ENCODE data around the gene INTS15. TPM values are rescaled to one million over a fixed set of nuclear protein-coding genes. Genes with fewer than 3 reads are reported as not detected.

The INTS15 gene
- total RNA-seq, 1 donor from 2014 or later, result 18.6 TPM

DNA sequence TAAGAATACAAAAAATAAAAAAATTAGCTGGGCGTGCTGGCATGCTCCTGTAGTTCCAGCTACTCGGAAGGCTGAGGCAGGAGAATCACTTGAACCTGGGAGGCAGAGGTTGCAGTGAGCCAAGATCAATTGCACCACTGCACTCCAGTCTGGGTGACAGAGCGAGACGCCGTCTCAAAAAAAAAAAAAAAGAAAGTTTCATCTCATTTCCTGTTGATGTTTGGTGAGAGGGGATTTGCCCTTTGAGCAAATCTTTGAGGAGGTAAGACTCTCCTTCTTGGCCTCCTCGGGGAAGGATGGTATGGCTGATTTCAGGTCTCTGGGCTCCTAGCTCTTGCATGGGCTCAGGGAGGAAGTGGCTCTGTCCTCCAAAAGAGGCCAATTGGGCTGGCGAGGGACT is 35.0 kb upstream of the INTS15 start:
- H3K9ac ChIP-seq (ENCODE audit: low read length), result no peak overlapping the region
- no peaks in the 10 kb centered on the region for H3K4me1 ChIP-seq (ENCODE audit: insufficient read depth, low read length)
- TF ChIP-seq CTCF (IDR thresholded peaks at IDR 0.05; ENCODE audit: insufficient read depth, low read depth, low read length) (no peak), EZH2 (IDR thresholded peaks at IDR 0.05; ENCODE audit: insufficient read depth, low read length) (no peak)
- no peak overlapping the region for H2AFZ ChIP-seq (ENCODE audit: low read depth, low read length)
- FAIRE-seq, result no peak
- no peak overlapping the region for H3K4me2 ChIP-seq (ENCODE audit: low read length)
- no peak overlapping the region for H3K4me3 Mint-ChIP-seq (ENCODE audit: unreplicated experiment)
- no peak overlapping the region for H3K27ac Mint-ChIP-seq (ENCODE audit: unreplicated experiment)
- H4K20me1 ChIP-seq (ENCODE audit: insufficient read depth, low read length), result no peaks in the 10 kb centered on the region
- H3K9me3 Mint-ChIP-seq (ENCODE audit: unreplicated experiment), result no peaks in the 10 kb centered on the region
- no peak overlapping the region for H3K27ac ChIP-seq (ENCODE audit: low read depth, low read length)
- H3K36me3 Mint-ChIP-seq (ENCODE audit: low read depth, unreplicated experiment), result no peaks in the 10 kb centered on the region
- no peaks in the 10 kb centered on the region for H3K27me3 ChIP-seq (ENCODE audit: insufficient read depth, low read length)
- H3K4me3 ChIP-seq (ENCODE audit: insufficient read depth, low read depth, low read length), result no peak overlapping the region
- no peaks in the 10 kb centered on the region for H3K4me1 Mint-ChIP-seq (ENCODE audit: low read depth, unreplicated experiment)
- peaks cover 20% of the 10 kb centered on the region for H3K27me3 Mint-ChIP-seq (ENCODE audit: low read depth, unreplicated experiment)
- no peaks in the 10 kb centered on the region for H3K36me3 ChIP-seq (ENCODE audit: insufficient read depth, low read length)
- no peak for DNase-seq (ENCODE audit: low read depth)
- no peaks in the 10 kb centered on the region for H3K9me3 ChIP-seq (ENCODE audit: insufficient read depth, low read depth, low read length)
- no peaks in the 10 kb centered on the region for H3K79me2 ChIP-seq (ENCODE audit: insufficient read depth, low read length)

DNA sequence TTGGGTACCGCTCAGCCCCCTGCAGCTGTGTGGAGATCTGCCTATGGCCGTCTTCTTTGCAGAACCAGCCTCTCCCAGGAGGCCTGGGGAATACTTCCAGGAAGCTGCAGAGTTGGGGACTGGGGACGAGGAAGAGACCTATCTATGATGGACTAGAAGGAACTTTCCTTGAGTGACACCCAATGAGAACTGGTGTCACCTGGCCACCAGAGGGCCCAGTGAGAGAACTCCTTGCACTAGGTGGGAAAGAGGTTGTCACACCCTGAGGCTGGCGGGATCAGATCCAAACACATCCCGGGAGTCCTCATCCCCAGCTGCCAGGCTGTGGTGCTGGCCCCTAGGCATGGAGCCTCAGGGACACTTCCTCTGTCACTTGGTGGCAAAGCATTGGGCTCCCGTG is 33.6 kb upstream of the INTS15 start:
- Mint-ChIP-seq H3K9me3 (ENCODE audit: unreplicated experiment) (no peaks in the 10 kb centered on the region), H3K4me3 (ENCODE audit: unreplicated experiment) (no peak overlapping the region), H3K36me3 (ENCODE audit: low read depth, unreplicated experiment) (no peaks in the 10 kb centered on the region), H3K27ac (ENCODE audit: unreplicated experiment) (no peak overlapping the region), H3K4me1 (ENCODE audit: low read depth, unreplicated experiment) (no peaks in the 10 kb centered on the region), H3K27me3 (ENCODE audit: low read depth, unreplicated experiment) (peaks cover 21% of the 10 kb centered on the region)
- Histone ChIP-seq H3K27me3 (ENCODE audit: insufficient read depth, low read length) (no peaks in the 10 kb centered on the region), H4K20me1 (ENCODE audit: insufficient read depth, low read length) (no peaks in the 10 kb centered on the region), H3K9me3 (ENCODE audit: insufficient read depth, low read depth, low read length) (no peaks in the 10 kb centered on the region), H2AFZ (ENCODE audit: low read depth, low read length) (no peak overlapping the region), H3K4me2 (ENCODE audit: low read length) (no peak overlapping the region), H3K4me3 (ENCODE audit: insufficient read depth, low read depth, low read length) (no peak overlapping the region), H3K79me2 (ENCODE audit: insufficient read depth, low read length) (no peaks in the 10 kb centered on the region), H3K9ac (ENCODE audit: low read length) (no peak overlapping the region), H3K27ac (ENCODE audit: low read depth, low read length) (no peak overlapping the region), H3K4me1 (ENCODE audit: insufficient read depth, low read length) (no peaks in the 10 kb centered on the region), H3K36me3 (ENCODE audit: insufficient read depth, low read length) (no peaks in the 10 kb centered on the region)
- TF ChIP-seq CTCF (IDR thresholded peaks at IDR 0.05; ENCODE audit: insufficient read depth, low read depth, low read length), result no peak
- no peak for TF ChIP-seq EZH2 (IDR thresholded peaks at IDR 0.05; ENCODE audit: insufficient read depth, low read length)
- FAIRE-seq (no peak), DNase-seq (ENCODE audit: low read depth) (no peak)

DNA sequence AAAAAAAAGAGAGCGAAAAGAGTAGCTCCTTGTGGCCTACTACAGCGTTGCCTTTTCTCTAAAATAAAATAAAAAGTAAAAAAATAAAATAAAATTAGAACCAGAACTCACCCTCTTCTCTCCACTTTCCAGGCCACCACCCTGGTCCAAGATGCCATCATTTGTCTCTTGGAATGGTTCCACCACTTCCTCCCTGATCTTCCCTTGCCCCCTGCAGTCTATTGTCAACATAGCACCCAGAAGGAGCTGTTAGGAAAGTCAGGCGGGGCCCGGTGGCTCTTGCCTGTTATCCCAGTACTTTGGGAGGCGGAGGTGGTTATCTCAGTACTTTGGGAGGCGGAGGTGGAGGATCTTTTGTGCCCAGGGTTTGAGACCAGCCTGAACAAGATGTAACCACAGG is 31.0 kb upstream of the INTS15 start:
- DNase-seq (ENCODE audit: low read depth), result no peak
- Histone ChIP-seq H4K20me1 (ENCODE audit: insufficient read depth, low read length) (no peaks in the 10 kb centered on the region), H3K79me2 (ENCODE audit: insufficient read depth, low read length) (no peaks in the 10 kb centered on the region), H3K27me3 (ENCODE audit: insufficient read depth, low read length) (no peaks in the 10 kb centered on the region), H3K27ac (ENCODE audit: low read depth, low read length) (no peak overlapping the region), H3K36me3 (ENCODE audit: insufficient read depth, low read length) (no peaks in the 10 kb centered on the region), H3K4me1 (ENCODE audit: insufficient read depth, low read length) (no peaks in the 10 kb centered on the region), H3K9me3 (ENCODE audit: insufficient read depth, low read depth, low read length) (no peaks in the 10 kb centered on the region), H3K9ac (ENCODE audit: low read length) (no peak overlapping the region), H3K4me2 (ENCODE audit: low read length) (no peak overlapping the region), H3K4me3 (ENCODE audit: insufficient read depth, low read depth, low read length) (no peak overlapping the region), H2AFZ (ENCODE audit: low read depth, low read length) (no peak overlapping the region)
- TF ChIP-seq CTCF (IDR thresholded peaks at IDR 0.05; ENCODE audit: insufficient read depth, low read depth, low read length) (no peak), EZH2 (IDR thresholded peaks at IDR 0.05; ENCODE audit: insufficient read depth, low read length) (no peak)
- Mint-ChIP-seq H3K36me3 (ENCODE audit: low read depth, unreplicated experiment) (no peaks in the 10 kb centered on the region), H3K27me3 (ENCODE audit: low read depth, unreplicated experiment) (peaks cover 21% of the 10 kb centered on the region), H3K27ac (ENCODE audit: unreplicated experiment) (no peak overlapping the region), H3K9me3 (ENCODE audit: unreplicated experiment) (no peaks in the 10 kb centered on the region), H3K4me1 (ENCODE audit: low read depth, unreplicated experiment) (no peaks in the 10 kb centered on the region), H3K4me3 (ENCODE audit: unreplicated experiment) (no peak overlapping the region)
- FAIRE-seq, result no peak

Data from astrocyte (in vitro differentiated cells and primary cell).